IPS-NIHi7 (cell line): ENCODE measurements around the gene CSF2.

ENCODE experiments used
- DNase-seq: peaks from one replicate; pipeline ENCODE4 v3.0.0; 2012; ENCODE audit warnings: mixed read lengths; ENCODE audit errors: extremely low spot score

Gene CSF2

GRCh38 chr5:132073231-132074013 is at the start of gene CSF2:
TSS of gene CSF2 (plus strand) at chr5:132073789. CDS start at chr5:132073824, 35 bp downstream.
- DNase-seq = no peak

- DNase-seq = no peak
These were observed 49.5 kb upstream of the CSF2 start for GRCh38 chr5:132024117-132024435.

GRCh38 chr5:132024789-132025402 is 48.7 kb upstream of the CSF2 start:
- DNase-seq = peak; percentile 60

- no peak for DNase-seq
These were observed 48.1 kb upstream of the CSF2 start for GRCh38 chr5:132025403-132025971.

- no peak for DNase-seq
These were observed 47.0 kb upstream of the CSF2 start for GRCh38 chr5:132026516-132027008.

- DNase-seq = no peak
These were observed 46.6 kb upstream of the CSF2 start for GRCh38 chr5:132027027-132027426.

- DNase-seq = no peak
These were observed 43.8 kb upstream of the CSF2 start for GRCh38 chr5:132029609-132030330.

GRCh38 chr5:132030610-132031009 is 43.0 kb upstream of the CSF2 start:
- no peak for DNase-seq

- no peak for DNase-seq
These were observed 41.4 kb upstream of the CSF2 start for GRCh38 chr5:132032196-132032595.

GRCh38 chr5:132033122-132033521 is 40.5 kb upstream of the CSF2 start:
- no peak for DNase-seq

GRCh38 chr5:132037353-132037752 is 36.2 kb upstream of the CSF2 start:
- no peak for DNase-seq

GRCh38 chr5:132044207-132044606 is 29.4 kb upstream of the CSF2 start:
- no peak for DNase-seq

- no peak for DNase-seq
These were observed 26.7 kb upstream of the CSF2 start for GRCh38 chr5:132046880-132047299.

- DNase-seq = no peak
These were observed 24.5 kb upstream of the CSF2 start for GRCh38 chr5:132049093-132049492.

GRCh38 chr5:132049559-132049958 is 24.0 kb upstream of the CSF2 start:
- DNase-seq = no peak

- DNase-seq = no peak
These were observed 23.5 kb upstream of the CSF2 start for GRCh38 chr5:132050136-132050535.

- no peak for DNase-seq
These were observed 22.7 kb upstream of the CSF2 start for GRCh38 chr5:132050661-132051552.

- no peak for DNase-seq
These were observed 21.1 kb upstream of the CSF2 start for GRCh38 chr5:132052520-132052919.

- no peak for DNase-seq
These were observed 20.1 kb upstream of the CSF2 start for GRCh38 chr5:132053483-132053882.

- no peak for DNase-seq
These were observed 19.4 kb upstream of the CSF2 start for GRCh38 chr5:132054031-132054696.
